Mesodermal cell (in vitro differentiated cells): ENCODE data around the gene PCK2. TPM values are rescaled to one million over a fixed set of nuclear protein-coding genes. Genes with fewer than 3 reads are reported as not detected.
A peak's percentile ranks its signal among the peaks of the same experiment; 100 is the strongest.
"Not testable (repeated sequence)": the region's sequence is repeated elsewhere in the genome, so short reads cannot be mapped to it uniquely, and the experiment has no call there.

Experiments used
- H3K27ac ChIP-seq: 2 replicates; pipeline ENCODE4 v1.7.0; 2013; ENCODE audit warnings: mild to moderate bottlenecking, low read depth, low read length, moderate library complexity; ENCODE audit not compliant: severe bottlenecking
- H3K36me3 ChIP-seq: 2 replicates; pipeline ENCODE4 v1.7.1; 2013; ENCODE audit warnings: mild to moderate bottlenecking, low read length, moderate library complexity; ENCODE audit not compliant: control insufficient read depth, insufficient read depth
- H3K4me1 ChIP-seq: one replicate; pipeline ENCODE4 v1.7.1; 2013; ENCODE audit warnings: mild to moderate bottlenecking, low read length; ENCODE audit not compliant: insufficient read depth, control insufficient read depth, poor library complexity, severe bottlenecking
- H3K4me3 ChIP-seq: 2 replicates; pipeline ENCODE4 v1.7.0; 2013; ENCODE audit warnings: low read length, control low read depth, mild to moderate bottlenecking; ENCODE audit not compliant: insufficient read depth, poor library complexity, severe bottlenecking; ENCODE audit errors: extremely low read depth
- H3K9me3 ChIP-seq: 2 replicates; pipeline ENCODE4 v1.7.1; 2013; ENCODE audit warnings: mild to moderate bottlenecking, low read length, moderate library complexity; ENCODE audit not compliant: control insufficient read depth
- WGBS, 2 experiments: methylation state at CpG; one replicate each; pipeline ENCODE4 v1.1.5; 2013; ENCODE audit warnings: missing lambda C conversion rate in 2 of 2; ENCODE audit not compliant: insufficient coverage in 2 of 2; 5-methylcytosine and 5-hydroxymethylcytosine counted together
- polyA plus RNA-seq, 2 experiments: library from polyadenylated mRNA; stranded (reverse); fragments of 50-300 nt; gene quantifications; one replicate each; pipeline ENCODE4 v1.2.3, GENCODE V29; 2013

The PCK2 gene
- 40.7 TPM for polyA plus RNA-seq (2013, experiment 1 of 2)
- polyA plus RNA-seq (2013, experiment 2 of 2) = 39.1 TPM

GRCh38 chr14:24093901-24094840 is at the start of gene PCK2:
PCK2 (plus strand) TSS chr14:24094311; CDS start chr14:24094406, 95 bp downstream.
- Histone ChIP-seq H3K27ac (peak within 1 kb of the TSS; percentile 88), H3K4me1 (no peaks in the 10 kb centered on the region), H3K4me3 (peak within 1 kb of the TSS; percentile 72), H3K9me3 (no peaks in the 10 kb centered on the region), H3K36me3 (peaks cover 22% of the 10 kb centered on the region)
- WGBS, 2 experiments = 1% methylated on average over 59 to 61 of the region's 68 CpGs

GRCh38 chr14:24049002-24049401 is 45.1 kb upstream of the PCK2 start:
- not testable (repeated sequence) for H3K4me3 ChIP-seq, H3K27ac ChIP-seq, H3K4me1 ChIP-seq, H3K9me3 ChIP-seq, H3K36me3 ChIP-seq
- WGBS, 2 experiments = 100% methylated on average over 2 of the region's 2 CpGs; no CpG with 5 or more reads in 1 of the 2 experiments

GRCh38 chr14:24050753-24051152 is 43.4 kb upstream of the PCK2 start:
- H3K4me1 ChIP-seq, H3K36me3 ChIP-seq, H3K9me3 ChIP-seq, H3K27ac ChIP-seq, H3K4me3 ChIP-seq: not testable (repeated sequence)
- WGBS, 2 experiments = 86 to 100% methylated on average over 1 to 2 of the region's 8 CpGs

- Histone ChIP-seq H3K27ac (no peak overlapping the region), H3K4me3 (peak overlapping the region; percentile 54), H3K9me3 (no peaks in the 10 kb centered on the region), H3K36me3 (no peaks in the 10 kb centered on the region), H3K4me1 (no peaks in the 10 kb centered on the region)
- WGBS, 2 experiments = 20 to 21% methylated on average over 8 to 13 of the region's 20 CpGs
Observed at GRCh38 chr14:24051176-24051788, 42.8 kb upstream of the PCK2 start.

GRCh38 chr14:24051789-24052655 is 42.1 kb upstream of the PCK2 start, which contains the start of gene CARMIL3:
CARMIL3 (plus strand) TSS chr14:24052009; CDS start chr14:24052154, 145 bp downstream.
- WGBS, 2 experiments = 0% methylated on average over 78 to 85 of the region's 92 CpGs
- Histone ChIP-seq H3K4me3 (peak within 1 kb of the TSS; percentile 54), H3K36me3 (no peaks in the 10 kb centered on the region), H3K4me1 (no peaks in the 10 kb centered on the region), H3K9me3 (no peaks in the 10 kb centered on the region), H3K27ac (no peak within 1 kb of the TSS)

GRCh38 chr14:24052656-24053547 is 41.2 kb upstream of the PCK2 start:
- H3K27ac ChIP-seq = no peak overlapping the region
- H3K4me3 ChIP-seq = peak overlapping the region; percentile 54
- no peaks in the 10 kb centered on the region for H3K9me3 ChIP-seq
- 66 to 79% methylated on average over 8 to 14 of the region's 20 CpGs for WGBS, 2 experiments
- H3K4me1 ChIP-seq = no peaks in the 10 kb centered on the region
- no peaks in the 10 kb centered on the region for H3K36me3 ChIP-seq

- no peak overlapping the region for H3K4me3 ChIP-seq
- no peak overlapping the region for H3K27ac ChIP-seq
- WGBS, 2 experiments = 87 to 89% methylated on average over 8 of the region's 10 CpGs
- no peaks in the 10 kb centered on the region for H3K9me3 ChIP-seq
- no peaks in the 10 kb centered on the region for H3K36me3 ChIP-seq
- H3K4me1 ChIP-seq = no peaks in the 10 kb centered on the region
Observed at GRCh38 chr14:24053548-24054323, 40.4 kb upstream of the PCK2 start.

- H3K4me1 ChIP-seq = no peaks in the 10 kb centered on the region
- H3K27ac ChIP-seq = no peak overlapping the region
- WGBS, 2 experiments = 84 to 85% methylated on average over 6 of the region's 6 CpGs
- no peaks in the 10 kb centered on the region for H3K9me3 ChIP-seq
- H3K4me3 ChIP-seq = no peak overlapping the region
- H3K36me3 ChIP-seq = no peaks in the 10 kb centered on the region
Observed at GRCh38 chr14:24054324-24054641, 39.8 kb upstream of the PCK2 start.

- Histone ChIP-seq H3K4me3 (no peak overlapping the region), H3K36me3 (no peaks in the 10 kb centered on the region), H3K27ac (no peak overlapping the region), H3K4me1 (no peaks in the 10 kb centered on the region), H3K9me3 (no peaks in the 10 kb centered on the region)
- WGBS, 2 experiments = 96 to 100% methylated on average over 1 to 6 of the region's 9 CpGs
Observed at GRCh38 chr14:24054646-24055045, 39.5 kb upstream of the PCK2 start.
